GM21367 (cell line): ENCODE results near the gene FOXN3.
"Not testable (repeated sequence)": the region's sequence is repeated elsewhere in the genome, so short reads cannot be mapped to it uniquely, and the experiment has no call there.

Source experiments
- ATAC-seq: cut with Tn5 transposase; IDR thresholded peaks from one replicate; pipeline ENCODE4 v1.9.1; 2021; ENCODE audit not compliant: unreplicated experiment

Gene FOXN3

GRCh38 chr14:89142366-89142765 lies 274.7 kb downstream of the FOXN3 start:
- ATAC-seq: no peak

DNA sequence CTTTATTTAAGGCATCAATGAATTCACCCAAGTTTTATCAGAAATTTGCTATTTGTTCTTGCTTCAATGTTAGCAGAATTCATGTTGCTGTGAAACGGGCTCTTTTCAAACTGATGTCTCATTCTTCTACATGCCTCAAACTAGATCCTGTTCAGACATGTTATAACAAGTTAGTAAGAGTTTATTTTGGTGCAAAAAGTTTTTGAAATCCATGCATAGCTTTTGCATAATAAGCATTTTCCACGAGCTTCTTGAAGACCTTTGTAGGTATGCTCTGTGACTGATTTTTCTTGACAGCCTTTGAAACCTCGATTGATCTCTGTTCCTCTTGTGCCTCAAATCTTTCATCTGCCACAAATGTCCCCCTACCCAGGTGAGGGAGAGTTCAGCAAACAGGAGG lies 275.2 kb downstream of the FOXN3 start:
- no peak for ATAC-seq

- no peak for ATAC-seq
Measured at GRCh38 chr14:89140326-89140725, 276.7 kb downstream of the FOXN3 start.

DNA sequence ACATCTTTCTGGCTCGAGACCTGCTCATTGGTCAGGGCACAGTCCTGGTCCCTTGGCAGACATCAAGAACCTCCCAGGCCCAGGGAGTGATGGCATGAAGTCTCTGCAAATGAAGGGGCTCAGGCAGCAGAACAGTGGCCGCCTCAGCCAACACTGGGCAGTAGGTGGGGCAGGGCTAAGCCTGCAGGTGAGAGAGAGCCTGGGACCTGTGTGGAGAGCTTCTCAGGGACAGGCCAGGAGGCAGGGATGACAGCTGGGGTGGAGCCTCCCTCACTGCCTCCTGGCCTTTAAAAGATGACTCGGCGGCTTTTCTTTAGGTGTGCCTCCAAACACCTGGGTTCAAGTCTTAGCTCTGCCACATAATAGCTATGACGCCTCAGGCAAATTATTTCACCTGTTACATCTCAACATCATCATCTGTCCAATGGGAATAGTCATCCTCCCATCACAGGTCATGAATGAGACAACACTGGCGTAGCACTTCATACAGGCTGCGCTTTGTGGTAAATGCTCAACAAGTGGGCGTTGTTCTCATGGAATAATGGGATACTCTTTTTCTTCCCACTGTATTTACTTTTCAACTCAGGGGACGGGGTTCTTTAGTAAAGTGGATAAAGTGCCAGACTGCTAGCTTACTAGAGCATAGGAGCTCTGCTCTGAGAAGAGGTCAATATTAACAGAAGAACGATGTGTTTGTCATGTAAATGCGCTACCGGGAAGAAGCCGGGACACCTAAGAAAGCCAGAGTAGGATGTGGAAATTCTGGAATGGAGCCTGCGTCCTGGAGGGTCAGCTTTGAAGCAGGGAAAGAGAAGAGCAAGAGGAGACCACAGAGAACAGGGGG lies 277.4 kb downstream of the FOXN3 start:
- ATAC-seq: no peak

- ATAC-seq: no peak
Measured at GRCh38 chr14:89138846-89139245, 278.2 kb downstream of the FOXN3 start.

DNA sequence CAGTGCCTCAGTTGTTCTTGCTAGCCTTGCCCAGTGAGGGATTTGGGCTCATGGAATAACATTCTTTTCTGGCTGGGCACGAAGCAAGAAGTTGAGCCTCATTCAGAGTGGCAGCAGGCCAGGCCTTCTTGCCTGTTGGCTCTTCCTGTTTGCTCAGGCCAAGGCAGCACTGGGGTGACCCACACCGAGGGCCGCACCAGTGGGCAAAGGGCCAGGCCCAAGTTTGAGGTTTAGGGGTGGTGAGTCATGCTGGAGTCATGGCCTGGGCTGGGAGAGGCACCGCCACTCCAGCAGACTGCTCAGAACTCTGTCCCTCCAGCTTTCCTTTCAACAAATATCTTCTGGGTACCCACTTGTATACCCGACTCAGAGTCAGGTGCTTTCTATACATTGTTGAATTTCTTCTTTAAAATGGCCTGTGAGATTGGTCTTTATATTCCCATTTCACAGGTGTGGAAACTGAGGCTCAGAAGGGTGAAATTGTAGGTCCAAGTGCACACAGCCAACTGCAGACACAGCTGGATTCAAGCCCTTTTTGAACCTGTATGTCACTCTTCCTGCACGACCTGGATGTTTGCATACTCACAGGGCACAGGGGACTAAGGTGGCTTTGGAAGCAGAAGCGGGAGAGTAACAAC lies 279.4 kb downstream of the FOXN3 start:
- no peak for ATAC-seq

GRCh38 chr14:89136587-89136986 lies 280.4 kb downstream of the FOXN3 start:
- no peak for ATAC-seq

GRCh38 chr14:89134640-89135039 lies 282.4 kb downstream of the FOXN3 start:
- no peak for ATAC-seq

- ATAC-seq: no peak
Measured at GRCh38 chr14:89131004-89131750, 285.9 kb downstream of the FOXN3 start.

- ATAC-seq: no peak
Measured at GRCh38 chr14:89129570-89129969, 287.5 kb downstream of the FOXN3 start.

DNA sequence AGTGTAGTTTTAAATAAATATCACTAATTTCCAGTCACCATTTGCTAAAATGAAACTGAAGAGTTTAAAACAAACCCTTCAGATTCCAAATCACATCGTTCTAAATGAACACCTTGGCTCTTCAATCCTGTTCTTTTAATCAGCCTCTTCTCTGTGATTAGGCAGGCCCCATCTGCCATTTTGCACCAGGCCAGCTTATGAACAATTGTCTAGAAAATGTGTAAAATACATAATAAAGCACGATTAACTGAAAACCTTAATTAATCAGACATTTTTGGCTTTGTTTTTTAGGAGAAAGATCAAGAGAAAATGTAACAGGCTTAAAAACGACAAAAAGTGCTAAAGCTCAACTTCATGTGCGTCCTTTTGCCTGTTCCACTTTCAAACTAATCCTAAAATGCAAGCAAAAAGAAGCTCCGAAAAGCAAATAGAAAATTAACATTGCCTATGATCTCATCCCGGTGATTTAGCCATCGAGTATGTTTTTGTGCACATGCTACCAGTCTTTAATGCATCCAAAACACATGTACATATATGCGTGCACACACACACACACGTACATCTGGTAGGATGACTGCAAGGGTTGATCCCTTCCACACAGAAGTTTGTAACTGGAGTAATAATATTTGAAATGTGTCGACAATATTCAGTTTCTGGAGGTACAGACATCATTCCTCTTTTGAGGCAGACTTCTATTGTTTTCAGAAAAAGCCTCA lies 288.6 kb downstream of the FOXN3 start:
- ATAC-seq: no peak

GRCh38 chr14:89126461-89126860 lies 290.6 kb downstream of the FOXN3 start:
- ATAC-seq: no peak

DNA sequence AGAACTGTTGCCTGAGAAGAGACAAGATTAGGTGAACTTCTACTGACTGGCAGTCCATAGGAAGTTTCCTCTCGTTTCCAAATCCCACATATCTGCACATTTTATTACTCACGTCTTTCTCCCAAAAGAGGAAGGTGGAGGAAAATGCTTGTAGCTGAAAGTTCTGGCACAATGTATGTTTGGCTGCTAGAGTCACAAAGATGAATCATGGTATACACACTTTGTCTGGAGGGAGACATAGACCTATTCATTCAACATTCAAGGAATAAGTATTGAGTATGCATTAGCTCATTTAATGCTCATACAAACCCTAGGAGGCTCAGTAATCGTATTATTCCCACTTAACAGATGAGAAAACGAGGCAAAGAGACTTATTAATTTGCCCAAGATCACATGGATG lies 291.8 kb downstream of the FOXN3 start:
- ATAC-seq: no peak

DNA sequence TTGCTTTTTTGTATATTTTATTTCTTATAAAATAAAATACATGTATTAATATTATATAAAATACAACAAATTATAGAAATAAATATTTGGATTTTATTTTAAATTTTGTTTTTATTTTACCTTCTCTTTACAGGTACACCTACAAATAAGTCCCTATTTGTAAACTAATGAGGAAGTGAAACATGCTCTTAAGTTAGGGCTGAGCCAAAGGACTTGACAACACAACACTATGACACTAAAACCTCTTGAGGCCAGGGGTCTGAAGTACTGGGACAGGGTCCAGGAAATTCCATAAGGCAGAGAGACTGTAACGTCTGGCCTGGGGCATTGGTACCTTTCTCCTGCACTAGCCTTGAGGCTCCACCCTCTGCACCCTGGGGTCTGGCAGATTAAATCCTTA lies 293.2 kb downstream of the FOXN3 start:
- no peak for ATAC-seq

- no peak for ATAC-seq
Measured at GRCh38 chr14:89123215-89123614, 293.8 kb downstream of the FOXN3 start.

GRCh38 chr14:89121968-89122620 lies 294.9 kb downstream of the FOXN3 start:
- ATAC-seq: no peak

GRCh38 chr14:89117012-89117411 lies 300.0 kb downstream of the FOXN3 start:
- no peak for ATAC-seq

DNA sequence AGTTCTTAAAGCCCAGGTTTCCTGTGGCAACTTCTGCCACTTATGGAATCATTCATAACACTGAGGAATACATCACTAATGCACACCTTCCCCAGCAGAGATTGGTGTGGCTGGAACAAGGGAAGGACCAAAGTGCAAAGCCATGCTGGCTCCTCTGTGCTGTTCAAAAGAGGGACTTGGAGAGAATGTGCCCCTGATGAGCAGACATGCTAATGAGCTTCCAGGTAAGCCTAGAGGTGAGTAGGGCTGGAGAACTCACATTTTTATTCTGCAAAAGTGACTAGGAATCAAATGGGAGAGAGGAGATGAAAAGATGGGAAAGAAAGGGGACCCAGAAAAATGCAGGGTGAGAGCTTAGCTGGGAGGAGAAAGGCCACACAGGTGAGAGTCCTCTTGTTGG lies 302.9 kb downstream of the FOXN3 start:
- ATAC-seq: no peak

- no peak for ATAC-seq
Measured at GRCh38 chr14:89112720-89113119, 304.3 kb downstream of the FOXN3 start.

GRCh38 chr14:89111766-89112543 lies 305.1 kb downstream of the FOXN3 start:
- ATAC-seq: not testable (repeated sequence)
